Adrenal gland (tissue), 12 donors: ENCODE measurements around the gene STAMBPL1. TPM values are rescaled to one million over a fixed set of nuclear protein-coding genes. Genes with fewer than 3 reads are reported as not detected.
A peak's percentile ranks its signal among the peaks of the same experiment; 100 is the strongest.

Experiments
- DNase-seq, 7 donors: peaks; one replicate each; pipeline ENCODE4 v3.0.0-alpha.2; 2019 to 2020
- H3K27ac ChIP-seq, 5 donors: fragments of 200-600 bp; sonication (generic) in 4 of 5; 1 replicate in 3 of 5; 2 replicates in 2 of 5; pipeline versions ENCODE4 v1.5.1 to v1.8.0; 2016 to 2020; ENCODE audit warnings: mild to moderate bottlenecking in 1 of 5
- H3K27me3 ChIP-seq: fragments of 200-600 bp; 2 replicates; pipeline ENCODE4 v1.8.0; 2021
- H3K36me3 ChIP-seq, 2 donors: fragments of 200-600 bp; replicated peaks in 1 of 2; 1 replicate in 1 of 2; 2 replicates in 1 of 2; pipeline versions ENCODE4 v1.5.1 to v1.8.0; 2018 to 2022
- H3K4me1 ChIP-seq, 2 donors: fragments of 200-600 bp; replicated peaks in 1 of 2; 1 replicate in 1 of 2; 2 replicates in 1 of 2; pipeline versions ENCODE4 v1.5.1 to v1.8.0; 2018 to 2021
- H3K4me3 ChIP-seq, 4 donors: fragments of 200-600 bp; sonication (generic) in 3 of 4; one replicate each; pipeline ENCODE4 v1.5.1; 2016 to 2018
- H3K9me3 ChIP-seq, 3 donors: fragments of 200-600 bp; sonication (generic) in 1 of 3; replicated peaks in 1 of 3; 1 replicate in 2 of 3; 2 replicates in 1 of 3; pipeline versions ENCODE4 v1.5.1 to v1.8.0; 2016 to 2021
- CTCF ChIP-seq, 6 experiments: fragments of 450-650 bp in 4 of 6; fragments of 200-600 bp in 2 of 6; sonication (generic) in 1 of 6; IDR thresholded peaks; 1 replicate in 5 of 6; 2 replicates in 1 of 6; pipeline versions ENCODE4 v1.5.1 to v1.8.0; 2016 to 2021; ENCODE audit warnings: antibody characterized with exemption in 6 of 6, mild to moderate bottlenecking in 2 of 6, moderate library complexity in 1 of 6
- POLR2A ChIP-seq, 2 donors: fragments of 450-650 bp; IDR thresholded peaks; one replicate each; pipeline ENCODE4 v1.6.1; 2017; ENCODE audit warnings: antibody characterized with exemption in 2 of 2, mild to moderate bottlenecking in 2 of 2, moderate library complexity in 1 of 2
- WGBS, 4 donors: extraction: QIAGEN DNeasy Blood & Tissue Kit in 2 of 4; methylation state at CpG; one replicate each; pipeline versions ENCODE4 v1.1.5 to v1.1.7; 2013 to 2017; 5-methylcytosine and 5-hydroxymethylcytosine counted together
- intact Hi-C, 2 donors: fragments of 100-400 bp; cut with DNase I; formaldehyde crosslinking; loops; one replicate each; pipeline versions ENCODE4 v1.14.1 to v1.15.0; 2022 to 2023
- polyA plus RNA-seq, 3 donors: library from polyadenylated mRNA; stranded (reverse); fragments of 200-250 nt in 2 of 3; fragments of 350-450 nt in 1 of 3; fragmentation: Illumina TruSeq in 1 of 3; extraction: RNeasy Lipid Tissue Mini Kit (QIAGEN cat#74804) in 1 of 3; gene quantifications; one replicate each; pipeline ENCODE4 v1.2.3, GENCODE V29; 2013 to 2014
- total RNA-seq, 9 donors: library from RNA; depleted of rRNA in 4 of 9; stranded (reverse); fragments of >200 nt in 4 of 9; fragments of 120-200 nt in 1 of 9; fragmentation: NEBNext Ultra II Directional in 1 of 9; extraction: Animal tissue kit (Norgen Biotek cat#: 25700) in 1 of 9; gene quantifications; one replicate each; pipeline versions ENCODE4 v1.1.0 to v1.2.4, GENCODE V29; 2013 to 2023
- donor health status: healthy with polysubstance abuse.
- donor health status: Bipolar disorder and iron deficiency.
- donor health status: DM: yes; HTN: yes; CAD: no.
- donor health status: DM: no; HTN: no; CAD: no.
- donor health status: DM: no; HTN: no; CAD: no.
- donor health status: DM: yes; HTN: yes; CAD: no.

The STAMBPL1 gene
- total and polyA plus RNA-seq, 12 donors: 11.0 to 108 (median 49.5) TPM

DNA sequence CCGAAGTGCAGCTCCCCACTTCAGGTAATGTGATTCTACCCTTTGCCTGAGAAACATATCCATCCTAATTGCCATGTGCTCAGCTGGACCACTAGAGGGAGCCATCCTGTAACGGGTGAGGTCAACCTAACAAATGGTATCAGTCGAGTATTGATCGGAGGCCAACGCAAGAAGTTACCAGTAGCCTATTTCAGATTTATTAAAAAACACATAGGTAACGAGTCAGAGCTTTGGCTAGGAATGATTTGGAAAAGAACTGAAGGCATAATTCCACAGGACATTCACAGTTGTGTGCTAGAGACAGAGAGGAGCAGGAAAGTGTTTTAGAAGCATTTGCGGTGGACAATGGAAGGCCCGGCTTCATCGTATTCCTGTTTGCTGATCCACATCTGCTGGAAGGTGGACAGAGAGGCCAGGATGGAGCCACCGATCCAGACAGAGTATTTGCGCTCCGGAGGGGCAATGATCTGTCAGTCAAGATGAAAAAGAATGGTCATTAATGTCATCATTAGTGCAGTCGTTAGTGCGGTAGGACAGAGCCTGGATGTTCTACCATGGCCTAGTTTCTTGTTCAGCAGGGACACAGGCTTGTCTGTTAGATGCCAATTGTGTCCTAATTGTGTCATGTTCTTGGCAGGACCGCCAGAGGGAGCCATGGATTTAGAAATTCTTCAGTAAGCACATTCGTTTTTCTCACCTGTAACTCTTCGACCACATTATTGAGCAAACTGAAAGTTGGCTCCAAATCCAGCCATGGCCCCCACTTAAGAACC lies 55.0 kb downstream of the STAMBPL1 start:
- H3K4me1 ChIP-seq: peaks cover 0 to 21% of the 10 kb centered on the region in 2 donors
- intact Hi-C loops: loop anchor here (5.0 to 10.0 kb wide), 3 partner anchors 98 to 282 kb away; no protein-coding TSS in a partner anchor

DNA sequence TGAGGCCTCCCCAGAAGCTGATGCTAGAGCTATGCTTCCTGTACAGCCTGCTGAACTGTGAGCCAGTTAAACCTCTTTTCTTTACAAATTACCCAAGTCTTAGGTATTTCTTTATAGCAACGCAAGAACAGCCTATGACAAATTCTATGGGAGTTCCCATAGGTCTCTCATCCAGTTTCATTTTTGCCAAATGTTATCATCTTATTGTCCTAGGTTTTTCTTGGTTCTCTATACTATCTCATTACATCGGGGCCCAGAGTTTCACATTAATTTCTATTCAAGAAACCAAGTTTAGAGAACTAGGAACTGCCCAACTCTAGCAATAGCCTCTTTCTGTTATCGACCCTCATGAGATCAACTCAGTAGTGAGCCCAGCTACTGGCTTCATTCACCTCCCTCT lies 56.6 kb downstream of the STAMBPL1 start:
- H3K4me1 ChIP-seq: peaks cover 0 to 21% of the 10 kb centered on the region in 2 donors
- TF ChIP-seq POLR2A (IDR thresholded peaks at IDR 0.05): no peak
- TF ChIP-seq CTCF (IDR thresholded peaks at IDR 0.05): no peak
- peaks cover 0 to 42% of the 10 kb centered on the region in 2 donors for H3K36me3 ChIP-seq
- H3K4me3 ChIP-seq: no peak overlapping the region
- H3K9me3 ChIP-seq: no peaks in the 10 kb centered on the region
- peak overlapping the region in 1 of 5 donors; percentile 69 for H3K27ac ChIP-seq
- H3K27me3 ChIP-seq: no peaks in the 10 kb centered on the region
- WGBS, 4 donors: 87 to 92% (median 89%) methylated on average over 3 of the region's 3 CpGs
- intact Hi-C loops: loop anchor here (5.0 to 10.0 kb wide), 2 partner anchors 278 to 281 kb away; no protein-coding TSS in a partner anchor
- DNase-seq: no peak

More for the DNA sequence above, 55.0 kb downstream of the STAMBPL1 start:
- H3K27ac ChIP-seq: peak overlapping the region in 4 of 5 donors; percentile 53 to 69 (median 57)
- peaks cover 0 to 33% of the 10 kb centered on the region in 2 donors for H3K36me3 ChIP-seq
- TF ChIP-seq POLR2A (IDR thresholded peaks at IDR 0.05) (no peak), CTCF (IDR thresholded peaks at IDR 0.05) (peak; percentile 68 to 85 (median 80))
- 30 to 37% (median 33%) methylated on average over 16 to 17 of the region's 17 CpGs for WGBS, 4 donors
- peak; percentile 71 to 96 (median 85) for DNase-seq
- no peak overlapping the region for H3K4me3 ChIP-seq
- no peaks in the 10 kb centered on the region for H3K27me3 ChIP-seq
- no peaks in the 10 kb centered on the region for H3K9me3 ChIP-seq

GRCh38 chr10:88938039-88938438 lies 58.0 kb downstream of the STAMBPL1 start:
- H3K4me3 ChIP-seq: no peak overlapping the region
- H3K36me3 ChIP-seq: peaks cover 0 to 43% of the 10 kb centered on the region in 2 donors
- WGBS, 4 donors: 79 to 95% (median 87%) methylated on average over 3 of the region's 3 CpGs
- TF ChIP-seq CTCF (IDR thresholded peaks at IDR 0.05) (no peak), POLR2A (IDR thresholded peaks at IDR 0.05) (no peak)
- H3K9me3 ChIP-seq: no peaks in the 10 kb centered on the region
- H3K27ac ChIP-seq: no peak overlapping the region
- H3K27me3 ChIP-seq: no peaks in the 10 kb centered on the region
- DNase-seq: no peak
- H3K4me1 ChIP-seq: peaks cover 0 to 21% of the 10 kb centered on the region in 2 donors
- intact Hi-C loops: loop anchor here (5.0 to 10.0 kb wide), 2 partner anchors 277 to 279 kb away; no protein-coding TSS in a partner anchor

DNA sequence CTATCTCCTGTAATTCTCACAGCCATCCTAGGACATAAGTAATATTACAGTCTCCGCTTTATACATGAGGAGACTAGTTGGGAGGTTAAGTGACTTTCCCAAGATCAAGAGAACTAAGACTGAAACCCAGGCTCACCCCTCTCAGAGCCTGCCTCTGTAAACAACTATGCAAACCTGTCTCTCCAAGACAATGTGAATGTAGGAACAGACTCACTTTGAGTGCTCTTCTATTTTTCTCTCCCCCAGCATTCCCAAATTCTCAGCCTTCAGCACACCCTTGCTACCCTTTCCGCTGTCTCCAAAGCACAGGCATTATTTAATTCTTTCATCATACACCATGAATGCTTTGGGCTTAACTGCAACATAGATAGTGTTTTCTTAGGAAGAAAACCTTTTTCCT lies 58.9 kb downstream of the STAMBPL1 start:
- H3K36me3 ChIP-seq: peaks cover 0 to 51% of the 10 kb centered on the region in 2 donors
- H3K4me1 ChIP-seq: peaks cover 0 to 20% of the 10 kb centered on the region in 2 donors
- intact Hi-C loops: loop anchor here (5.0 to 10.0 kb wide), 2 partner anchors 276 to 278 kb away; no protein-coding TSS in a partner anchor
- H3K9me3 ChIP-seq: no peaks in the 10 kb centered on the region
- TF ChIP-seq CTCF (IDR thresholded peaks at IDR 0.05) (no peak), POLR2A (IDR thresholded peaks at IDR 0.05) (no peak)
- H3K4me3 ChIP-seq: no peak overlapping the region
- no peaks in the 10 kb centered on the region for H3K27me3 ChIP-seq
- no peak overlapping the region for H3K27ac ChIP-seq
- 94 to 100% (median 97%) methylated on average over 2 of the region's 2 CpGs for WGBS, 4 donors
- no peak for DNase-seq
